ENCODE results near the gene ZG16. TPM values are rescaled to one million over a fixed set of nuclear protein-coding genes. Genes with fewer than 3 reads are reported as not detected.

The ZG16 gene
- total and polyA plus RNA-seq, 9 of the 15 experiments (the other 6 are each of a cell fraction or from before 2014, with no cell fraction given), result 0.04 TPM; not detected in 8

- TF ChIP-seq BRCA1 (IDR thresholded peaks at IDR 0.05) (no peak), BRCA1 (CRISPR knock-in tag; IDR thresholded peaks at IDR 0.05) (no peak), ZBTB11 (CRISPR knock-in tag; IDR thresholded peaks at IDR 0.05) (peak in 1 of 3 experiments; percentile 83; a peak in 2 of 6 replicates), TSC22D4 (tag; IDR thresholded peaks at IDR 0.05) (no peak), POLR2A (conservative IDR thresholded peaks at IDR 0.05) (peak; percentile 89), ZNF347 (CRISPR knock-in tag; IDR thresholded peaks at IDR 0.05; ENCODE audit: low read depth) (no peak), CBFB (CRISPR knock-in tag; IDR thresholded peaks at IDR 0.05) (peak; percentile 69; the same call in 1 of the 2 replicates), ZNF253 (CRISPR knock-in tag; conservative IDR thresholded peaks at IDR 0.05) (no peak), STAT5B (CRISPR knock-in tag; IDR thresholded peaks at IDR 0.05) (no peak), KDM4B (IDR thresholded peaks at IDR 0.05; ENCODE audit: borderline replicate concordance in 2 of 2, low read depth in 1 of 2) (no peak), FOXK1 (CRISPR knock-in tag; IDR thresholded peaks at IDR 0.05; ENCODE audit: borderline replicate concordance) (peak; percentile 74; the same call in 1 of the 2 replicates), MCM7 (IDR thresholded peaks at IDR 0.05) (no peak)
- TF ChIP-seq, protein P1, sequence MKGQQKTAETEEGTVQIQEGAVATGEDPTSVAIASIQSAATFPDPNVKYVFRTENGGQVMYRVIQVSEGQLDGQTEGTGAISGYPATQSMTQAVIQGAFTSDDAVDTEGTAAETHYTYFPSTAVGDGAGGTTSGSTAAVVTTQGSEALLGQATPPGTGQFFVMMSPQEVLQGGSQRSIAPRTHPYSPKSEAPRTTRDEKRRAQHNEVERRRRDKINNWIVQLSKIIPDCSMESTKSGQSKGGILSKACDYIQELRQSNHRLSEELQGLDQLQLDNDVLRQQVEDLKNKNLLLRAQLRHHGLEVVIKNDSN (CRISPR knock-in tag; IDR thresholded peaks at IDR 0.05), result peak; percentile 71
- TF ChIP-seq, protein P2, sequence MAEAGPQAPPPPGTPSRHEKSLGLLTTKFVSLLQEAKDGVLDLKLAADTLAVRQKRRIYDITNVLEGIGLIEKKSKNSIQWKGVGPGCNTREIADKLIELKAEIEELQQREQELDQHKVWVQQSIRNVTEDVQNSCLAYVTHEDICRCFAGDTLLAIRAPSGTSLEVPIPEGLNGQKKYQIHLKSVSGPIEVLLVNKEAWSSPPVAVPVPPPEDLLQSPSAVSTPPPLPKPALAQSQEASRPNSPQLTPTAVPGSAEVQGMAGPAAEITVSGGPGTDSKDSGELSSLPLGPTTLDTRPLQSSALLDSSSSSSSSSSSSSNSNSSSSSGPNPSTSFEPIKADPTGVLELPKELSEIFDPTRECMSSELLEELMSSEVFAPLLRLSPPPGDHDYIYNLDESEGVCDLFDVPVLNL (CRISPR knock-in tag; IDR thresholded peaks at IDR 0.05; ENCODE audit: low read depth), result peak; percentile 80; the same call in 1 of the 2 replicates
These were observed 38.0 kb downstream of the ZG16 start, which contains the start of gene PAGR1 (continued) for GRCh38 chr16:29815793-29816693.
